Dedifferentiated amniotic fluid mesenchymal stem cell (primary cell): Measurements from ENCODE around the gene TMEM229B.
A peak's percentile ranks its signal among the peaks of the same experiment; 100 is the strongest.

Experiments
- DNase-seq: peaks from one replicate; pipeline ENCODE4 v3.0.0-alpha.2; 2016; ENCODE audit errors: extremely low spot score

Gene TMEM229B

DNA sequence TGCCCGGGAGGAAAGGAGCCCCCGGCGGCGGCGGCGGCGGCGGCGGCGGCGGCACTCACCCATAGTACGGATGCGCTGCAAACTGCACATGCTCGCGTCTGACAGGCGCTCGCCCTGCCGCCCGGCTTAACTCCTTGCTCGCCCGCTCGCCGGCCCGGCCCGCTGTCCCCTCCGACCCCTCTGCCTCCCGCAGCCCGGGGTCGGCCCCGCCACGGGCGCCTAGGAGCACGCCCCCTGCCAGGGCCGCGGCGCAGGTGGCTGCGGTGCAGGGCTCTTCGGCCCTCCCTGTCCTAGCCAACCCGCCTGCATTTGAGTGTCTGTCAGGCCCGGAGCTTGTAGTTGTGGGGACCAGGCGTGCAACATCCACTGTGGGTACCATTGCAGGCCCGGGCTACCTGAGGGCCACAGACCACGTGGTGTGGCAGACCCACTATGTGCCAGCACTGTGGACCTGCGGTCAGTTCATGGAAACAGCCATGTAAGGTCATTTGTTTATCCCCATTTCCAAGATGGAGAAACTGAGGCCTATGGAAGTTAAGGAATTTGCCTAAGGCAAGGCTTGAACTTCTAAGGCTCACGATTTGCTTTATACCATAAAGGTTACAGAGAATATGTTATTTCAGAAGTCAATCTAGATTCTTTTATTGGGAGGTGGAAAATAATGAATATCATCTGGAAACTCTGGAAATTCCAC, 27.0 kb upstream of the TMEM229B start:
- DNase-seq: no peak

GRCh38 chr14:67514650-67515385, 26.3 kb upstream of the TMEM229B start:
- peak; percentile 29 for DNase-seq

DNA sequence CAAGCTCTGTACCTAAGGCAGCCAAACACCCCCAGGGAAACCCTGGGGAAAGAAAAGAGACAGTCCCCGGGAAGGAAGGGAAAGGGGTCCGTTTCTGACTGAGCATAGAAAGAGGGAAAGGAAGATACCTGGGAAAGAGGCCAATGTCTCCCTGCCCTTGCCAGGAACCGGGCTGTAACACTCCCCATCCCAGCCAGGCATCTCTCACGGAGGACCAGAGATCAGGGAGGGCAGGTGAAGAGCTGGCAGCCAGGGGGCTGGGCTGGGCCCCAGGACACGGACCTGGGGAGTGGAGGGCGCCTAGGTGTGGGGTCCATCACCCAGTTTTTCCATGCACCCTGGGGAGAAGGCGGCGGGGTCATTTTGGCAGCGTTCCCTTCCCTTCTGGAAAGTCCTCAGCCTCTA, 25.7 kb upstream of the TMEM229B start:
- DNase-seq: no peak

GRCh38 chr14:67513631-67514108, 25.1 kb upstream of the TMEM229B start:
- DNase-seq: no peak

DNA sequence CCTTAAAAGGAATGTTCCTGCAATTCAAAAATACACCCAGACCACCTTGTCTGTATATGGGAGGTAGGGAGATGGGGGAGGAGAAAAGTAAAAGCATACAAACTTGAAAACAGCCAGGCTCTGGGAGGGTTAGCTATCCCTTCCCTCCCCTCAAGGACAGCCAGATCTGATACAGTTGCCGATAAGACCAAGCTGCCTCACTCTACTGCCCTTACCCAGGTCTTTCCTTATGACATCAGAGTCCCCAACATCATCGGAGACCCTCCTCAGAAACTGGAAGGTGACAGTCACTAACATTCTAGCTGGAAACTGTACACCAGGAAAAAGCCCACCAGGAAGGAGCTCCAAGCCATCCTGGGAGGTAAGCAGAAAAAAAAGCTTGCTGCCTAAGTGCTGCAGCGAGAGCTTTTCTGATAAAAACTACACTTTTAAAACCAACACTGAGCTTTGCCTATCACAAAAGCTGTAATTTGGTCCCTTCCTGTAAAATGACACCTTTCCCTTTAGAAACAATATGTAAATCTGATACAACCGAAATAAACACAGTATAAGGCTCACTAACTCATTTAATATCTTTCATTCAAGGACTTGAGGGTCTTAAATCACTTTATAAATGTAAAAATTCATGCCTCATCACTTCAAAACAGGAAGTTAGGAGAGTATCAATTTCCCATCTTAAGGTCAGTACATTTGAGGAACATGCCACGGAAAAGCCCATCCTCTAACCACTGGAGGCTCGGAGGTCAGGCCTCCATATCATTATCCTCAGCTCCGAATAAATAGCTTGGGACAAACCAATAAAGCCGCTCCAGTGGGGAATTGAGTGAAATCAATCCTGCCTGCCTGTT, 24.2 kb upstream of the TMEM229B start:
- no peak for DNase-seq

DNA sequence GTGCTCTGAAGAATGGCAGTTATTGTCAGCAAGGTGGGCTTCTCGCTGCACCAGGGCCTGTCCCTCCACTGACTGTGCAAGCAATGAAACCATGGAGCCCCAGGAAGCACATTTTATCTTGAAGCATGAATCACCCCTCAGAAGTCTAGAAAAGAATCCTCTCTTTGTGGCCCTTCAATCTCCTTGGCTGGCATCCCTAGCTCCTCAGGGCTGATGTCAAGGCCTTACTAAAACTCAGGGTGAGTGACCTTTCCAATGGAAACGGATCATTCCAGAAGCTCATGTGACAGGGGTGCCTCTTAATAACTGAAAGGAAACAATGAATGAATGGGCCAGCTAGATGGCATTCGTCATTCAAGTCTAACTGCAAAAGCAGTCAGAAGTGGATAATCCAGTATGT, 22.3 kb upstream of the TMEM229B start:
- DNase-seq: no peak

GRCh38 chr14:67510121-67510520, 21.6 kb upstream of the TMEM229B start:
- DNase-seq: no peak

DNA sequence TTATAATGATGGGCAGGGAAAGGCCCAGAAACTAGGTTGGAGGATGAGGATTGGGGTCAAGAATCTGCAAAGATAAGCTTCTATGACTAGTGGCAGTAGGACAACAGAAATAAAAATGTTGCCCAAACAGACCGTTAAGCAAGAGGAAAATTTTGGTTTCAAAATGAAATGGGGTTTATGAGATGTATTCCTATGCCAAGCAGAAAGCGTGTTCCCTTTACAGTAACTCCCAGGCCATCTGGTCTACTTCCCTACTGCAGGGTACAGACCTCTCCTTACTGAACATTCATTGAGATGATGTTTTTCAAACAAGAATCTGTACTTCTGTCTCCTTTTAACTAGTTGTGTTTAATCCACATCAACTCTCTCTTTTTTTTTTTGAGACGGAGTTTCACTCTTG, 20.4 kb upstream of the TMEM229B start:
- DNase-seq: no peak

- DNase-seq: no peak
Measured at GRCh38 chr14:67505254-67505653, 16.7 kb upstream of the TMEM229B start.

DNA sequence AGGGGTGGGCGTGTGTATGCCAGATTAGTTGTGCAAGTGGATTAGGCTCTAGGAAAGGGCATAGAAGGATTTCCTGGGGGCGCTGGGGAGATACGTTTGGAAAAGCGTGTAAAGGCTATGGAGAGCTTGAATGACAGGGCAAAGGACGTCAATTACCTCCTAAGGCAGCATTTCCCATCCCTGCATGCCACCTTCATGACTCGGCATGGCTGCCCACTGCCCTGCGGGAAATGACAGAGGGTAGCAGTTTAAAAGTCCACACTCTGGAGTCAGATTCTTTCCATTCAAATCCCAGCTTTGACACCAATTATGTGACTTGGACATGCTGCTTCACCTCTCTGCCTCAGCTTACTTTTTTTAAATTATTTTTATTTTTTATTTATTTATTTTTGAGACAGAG, 14.8 kb upstream of the TMEM229B start:
- no peak for DNase-seq

DNA sequence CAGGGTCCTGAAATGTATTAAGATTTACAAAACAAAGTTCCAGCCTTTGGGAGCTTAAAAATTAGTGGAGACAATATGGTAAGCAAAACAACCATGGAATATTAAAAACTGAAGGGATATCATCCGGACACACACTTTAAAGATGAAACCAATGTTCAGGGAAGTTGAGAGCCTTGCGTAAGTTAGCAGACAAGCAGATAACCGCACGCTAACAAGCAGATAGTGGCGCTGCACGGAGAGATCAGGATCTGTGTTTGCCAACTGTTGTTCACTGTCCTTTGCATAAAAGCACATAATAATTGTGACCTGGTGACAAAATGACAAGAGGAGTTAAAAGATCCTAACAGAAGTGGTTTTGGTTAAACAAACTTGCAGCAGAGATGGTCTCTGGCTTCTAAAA, 14.3 kb upstream of the TMEM229B start:
- no peak for DNase-seq

GRCh38 chr14:67501670-67502069, 13.1 kb upstream of the TMEM229B start:
- no peak for DNase-seq

DNA sequence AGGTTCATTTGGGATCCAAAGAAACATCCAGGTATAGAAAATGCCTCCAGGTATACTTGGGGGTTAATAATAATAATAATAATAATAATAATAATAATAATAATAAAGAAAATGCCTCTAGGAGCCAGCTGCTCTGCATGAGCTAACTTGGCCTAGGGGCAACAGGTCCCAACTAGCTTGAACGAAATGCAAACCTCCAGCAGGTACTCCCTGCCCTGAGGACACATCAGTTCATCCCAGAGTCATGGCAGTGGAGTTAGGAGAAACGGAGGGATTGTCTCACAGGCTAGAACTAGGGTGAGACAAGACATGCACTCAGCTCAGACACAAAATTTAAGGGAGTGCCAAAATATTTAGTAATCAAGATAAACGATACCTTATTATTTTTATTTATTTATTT, 12.5 kb upstream of the TMEM229B start:
- DNase-seq: no peak

- no peak for DNase-seq
Measured at GRCh38 chr14:67497716-67498115, 9.2 kb upstream of the TMEM229B start.

DNA sequence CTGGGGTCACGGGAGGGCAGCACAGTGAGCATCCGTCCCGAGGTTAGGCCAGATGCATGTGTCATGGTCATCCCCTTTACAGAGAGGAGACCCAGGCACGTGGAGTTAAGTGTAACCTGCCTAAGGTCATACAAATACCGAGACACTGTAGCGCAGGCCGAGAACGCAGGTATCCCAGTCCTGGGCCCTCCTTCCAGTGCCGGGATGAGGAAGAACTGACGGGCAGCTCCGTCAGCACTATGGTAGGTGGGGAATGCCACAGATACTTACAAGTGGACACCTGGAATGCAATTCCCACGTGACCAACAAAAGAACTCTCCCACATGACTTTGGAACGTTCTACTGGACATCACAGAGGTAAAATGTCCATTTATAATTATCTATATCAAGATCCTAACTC, 8.7 kb upstream of the TMEM229B start:
- no peak for DNase-seq

- no peak for DNase-seq
Measured at GRCh38 chr14:67495827-67496226, 7.3 kb upstream of the TMEM229B start.

DNA sequence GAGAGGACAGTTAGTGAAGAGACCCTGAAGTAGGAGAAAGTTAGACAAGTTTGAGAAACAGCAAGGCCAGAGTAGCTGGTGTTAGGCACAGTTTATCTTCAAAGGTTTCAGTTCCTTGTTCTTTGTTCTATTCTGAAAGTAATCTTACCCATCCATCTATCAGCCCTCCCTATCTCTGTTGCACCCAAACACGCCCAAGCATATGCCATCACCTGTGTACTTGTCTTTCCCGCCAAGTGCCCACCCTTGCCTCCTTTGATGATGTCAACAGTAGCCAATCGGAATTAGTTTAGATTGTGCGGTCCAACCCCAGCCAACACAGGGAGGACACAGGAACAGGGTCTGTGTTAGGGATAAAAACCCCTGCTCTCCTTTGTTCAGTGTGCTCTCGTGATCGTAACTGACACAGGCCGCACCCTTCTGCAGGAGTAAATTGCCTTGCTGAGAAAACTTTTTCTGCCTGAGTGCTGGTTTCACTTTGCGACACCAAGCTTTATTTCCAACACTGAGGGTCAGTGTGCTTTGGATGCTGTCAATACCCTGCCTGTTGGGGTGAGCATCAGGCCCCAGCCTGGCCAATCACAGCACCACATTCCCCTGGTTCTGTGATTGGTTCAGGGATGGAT, 4.7 kb upstream of the TMEM229B start:
- no peak for DNase-seq

- no peak for DNase-seq
Measured at GRCh38 chr14:67492538-67492937, 4.0 kb upstream of the TMEM229B start.

GRCh38 chr14:67491741-67492507, 3.4 kb upstream of the TMEM229B start:
- no peak for DNase-seq

- DNase-seq: no peak
Measured at GRCh38 chr14:67491285-67491684, 2.8 kb upstream of the TMEM229B start.

- DNase-seq: no peak
Measured at GRCh38 chr14:67490196-67490595, 1.7 kb upstream of the TMEM229B start.
